AG04449 (cell line): Measurements from ENCODE around the gene ASXL1.
"Not testable (repeated sequence)": the region's sequence is repeated elsewhere in the genome, so short reads cannot be mapped to it uniquely, and the experiment has no call there.

Source experiments
- CTCF ChIA-PET: fragments of 350-600 bp; formaldehyde crosslinking; extraction: SDS; loops from one replicate; lab custom pipeline; 2021; ENCODE audit warnings: antibody characterized with exemption; lab: Yijun Ruan, JAX
- POLR2A ChIA-PET: fragments of 400-600, 350-600 bp; formaldehyde crosslinking; extraction: SDS; loops from one replicate; lab custom pipeline; 2020; ENCODE audit warnings: antibody characterized with exemption, inconsistent platforms; lab: Yijun Ruan, JAX
- DNase-seq: peaks from one replicate; pipeline ENCODE4 v3.0.0-alpha.2; 2010; ENCODE audit warnings: low read depth, low spot score
- H3K4me3 ChIP-seq: 2 replicates; pipeline ENCODE4 v1.5.1; 2011; ENCODE audit warnings: low read depth, mild to moderate bottlenecking, control low read depth, low read length
- TF ChIP-seq, protein P1 (sequence below): IDR thresholded peaks from one replicate; pipeline ENCODE4 v1.5.1; 2011; ENCODE audit warnings: mild to moderate bottlenecking, moderate library complexity, low read length, control low read depth, inconsistent platforms; ENCODE audit not compliant: insufficient read depth; ENCODE audit errors: missing control alignments

ASXL1 gene

DNA sequence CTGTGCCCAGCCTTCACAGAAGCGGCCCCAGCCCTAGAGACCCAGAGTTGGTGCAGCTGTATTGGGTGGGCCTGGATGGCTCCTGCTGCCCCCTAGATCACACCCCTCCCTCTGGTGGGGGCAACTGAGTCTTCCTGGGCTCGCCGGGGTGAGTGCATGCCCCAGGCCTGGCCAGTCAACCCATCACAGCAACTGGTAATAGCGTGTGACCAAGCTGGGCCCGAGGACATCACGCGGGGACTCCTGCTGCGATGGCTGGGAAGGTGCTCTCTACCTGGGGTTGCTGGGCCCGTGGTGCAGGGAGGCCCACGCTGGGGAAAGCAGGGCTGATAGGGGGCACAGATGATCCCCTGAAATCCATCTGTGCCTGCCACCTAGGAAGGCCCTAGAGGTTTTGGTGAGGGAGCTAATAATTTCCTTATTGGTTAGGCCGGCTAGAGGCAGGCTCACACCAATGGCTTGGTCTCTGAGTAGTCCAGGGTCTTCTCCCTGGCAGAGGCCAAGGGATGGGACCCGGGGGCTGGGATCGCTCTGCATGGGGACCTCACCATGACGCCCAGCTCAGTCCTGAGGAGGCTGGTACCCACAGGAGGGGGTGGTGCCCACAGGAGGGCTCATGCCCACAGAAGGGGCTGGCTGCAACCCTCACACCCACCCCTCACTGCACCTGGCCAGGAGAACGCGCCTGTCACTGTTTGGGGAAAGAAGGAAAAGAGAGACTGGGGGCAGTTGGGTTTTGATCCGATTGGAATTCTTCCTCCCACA, 103.9 kb downstream of the ASXL1 start:
- POLR2A ChIA-PET: no interaction called here
- no peak for DNase-seq
- H3K4me3 ChIP-seq: no peak overlapping the region
- CTCF ChIA-PET: no interaction called here
- TF ChIP-seq, protein P1, sequence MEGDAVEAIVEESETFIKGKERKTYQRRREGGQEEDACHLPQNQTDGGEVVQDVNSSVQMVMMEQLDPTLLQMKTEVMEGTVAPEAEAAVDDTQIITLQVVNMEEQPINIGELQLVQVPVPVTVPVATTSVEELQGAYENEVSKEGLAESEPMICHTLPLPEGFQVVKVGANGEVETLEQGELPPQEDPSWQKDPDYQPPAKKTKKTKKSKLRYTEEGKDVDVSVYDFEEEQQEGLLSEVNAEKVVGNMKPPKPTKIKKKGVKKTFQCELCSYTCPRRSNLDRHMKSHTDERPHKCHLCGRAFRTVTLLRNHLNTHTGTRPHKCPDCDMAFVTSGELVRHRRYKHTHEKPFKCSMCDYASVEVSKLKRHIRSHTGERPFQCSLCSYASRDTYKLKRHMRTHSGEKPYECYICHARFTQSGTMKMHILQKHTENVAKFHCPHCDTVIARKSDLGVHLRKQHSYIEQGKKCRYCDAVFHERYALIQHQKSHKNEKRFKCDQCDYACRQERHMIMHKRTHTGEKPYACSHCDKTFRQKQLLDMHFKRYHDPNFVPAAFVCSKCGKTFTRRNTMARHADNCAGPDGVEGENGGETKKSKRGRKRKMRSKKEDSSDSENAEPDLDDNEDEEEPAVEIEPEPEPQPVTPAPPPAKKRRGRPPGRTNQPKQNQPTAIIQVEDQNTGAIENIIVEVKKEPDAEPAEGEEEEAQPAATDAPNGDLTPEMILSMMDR: no peak

DNA sequence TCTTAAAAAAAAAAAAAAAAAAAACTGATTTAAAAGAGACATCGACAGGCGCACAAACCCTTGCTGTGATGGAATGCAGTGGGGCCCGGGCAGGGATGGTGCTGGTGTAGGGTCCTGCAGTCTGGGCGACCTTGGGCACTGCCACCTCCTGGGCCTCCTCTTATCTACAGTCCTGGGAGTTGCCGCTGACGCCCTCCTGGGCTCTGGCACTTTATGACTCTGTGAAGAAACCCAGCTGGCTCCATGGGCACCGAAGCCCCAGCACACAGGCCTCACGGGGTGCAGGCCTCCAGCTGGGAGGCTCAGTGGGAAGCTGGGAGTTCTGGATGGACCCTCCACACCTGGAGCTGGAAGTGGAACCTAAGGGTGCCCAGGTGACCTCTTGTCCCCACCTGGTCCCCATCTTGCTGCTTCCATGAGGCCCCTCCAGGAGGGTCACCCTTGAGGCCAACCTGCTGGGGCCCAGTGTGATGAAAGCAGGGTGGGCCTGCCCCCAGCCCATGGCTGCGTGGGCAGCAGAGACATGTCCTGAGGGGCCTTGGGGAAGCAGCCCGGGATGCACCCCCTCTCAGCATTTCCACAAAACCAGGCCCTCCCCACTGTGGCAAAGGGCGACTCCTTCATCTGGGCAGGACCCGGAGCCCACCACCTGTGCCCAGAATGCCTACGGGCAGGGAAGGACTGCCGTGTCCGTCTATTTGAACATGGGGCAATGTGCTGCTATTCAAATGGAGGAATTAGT, 104.9 kb downstream of the ASXL1 start:
- no peak for DNase-seq
- TF ChIP-seq, protein P1: no peak
- POLR2A ChIA-PET: no interaction called here
- no peak overlapping the region for H3K4me3 ChIP-seq
- CTCF ChIA-PET: no interaction called here

DNA sequence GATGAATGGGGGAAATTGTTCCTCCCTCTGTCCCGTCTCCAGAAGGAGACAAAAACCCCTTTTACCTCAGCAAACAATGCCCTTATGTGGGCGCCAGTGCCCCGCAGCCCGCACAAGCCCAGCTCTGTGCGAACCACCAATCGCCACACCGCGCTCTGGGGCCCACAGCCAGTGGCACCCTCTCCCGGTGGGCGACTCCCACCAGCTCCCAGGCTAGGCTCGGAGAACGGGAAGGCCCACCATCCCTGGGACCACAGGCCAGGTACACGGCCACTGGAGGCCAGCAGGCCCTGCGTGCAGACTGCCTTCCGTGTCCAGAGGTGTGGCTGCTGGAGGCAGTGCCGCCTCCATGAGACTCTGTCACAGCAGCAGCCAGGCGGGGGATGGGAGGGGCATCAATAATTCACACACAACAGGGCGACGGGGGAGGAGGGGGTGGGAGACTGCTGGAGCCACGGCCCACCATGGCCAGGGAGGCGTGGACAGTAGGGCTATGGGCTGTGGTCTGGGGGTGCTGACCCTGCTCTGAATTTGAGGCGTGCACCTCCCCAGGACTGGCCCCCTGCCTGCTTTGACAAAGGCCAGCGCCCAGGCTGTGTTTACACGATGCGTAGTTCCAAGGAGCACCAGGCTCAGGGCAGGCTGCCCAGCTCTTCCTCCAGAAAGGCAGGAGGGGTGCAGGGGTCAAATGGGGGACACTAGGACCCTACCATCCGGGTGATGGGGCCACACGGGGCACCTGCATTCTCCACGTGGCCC, 105.7 kb downstream of the ASXL1 start:
- POLR2A ChIA-PET: no interaction called here

DNA sequence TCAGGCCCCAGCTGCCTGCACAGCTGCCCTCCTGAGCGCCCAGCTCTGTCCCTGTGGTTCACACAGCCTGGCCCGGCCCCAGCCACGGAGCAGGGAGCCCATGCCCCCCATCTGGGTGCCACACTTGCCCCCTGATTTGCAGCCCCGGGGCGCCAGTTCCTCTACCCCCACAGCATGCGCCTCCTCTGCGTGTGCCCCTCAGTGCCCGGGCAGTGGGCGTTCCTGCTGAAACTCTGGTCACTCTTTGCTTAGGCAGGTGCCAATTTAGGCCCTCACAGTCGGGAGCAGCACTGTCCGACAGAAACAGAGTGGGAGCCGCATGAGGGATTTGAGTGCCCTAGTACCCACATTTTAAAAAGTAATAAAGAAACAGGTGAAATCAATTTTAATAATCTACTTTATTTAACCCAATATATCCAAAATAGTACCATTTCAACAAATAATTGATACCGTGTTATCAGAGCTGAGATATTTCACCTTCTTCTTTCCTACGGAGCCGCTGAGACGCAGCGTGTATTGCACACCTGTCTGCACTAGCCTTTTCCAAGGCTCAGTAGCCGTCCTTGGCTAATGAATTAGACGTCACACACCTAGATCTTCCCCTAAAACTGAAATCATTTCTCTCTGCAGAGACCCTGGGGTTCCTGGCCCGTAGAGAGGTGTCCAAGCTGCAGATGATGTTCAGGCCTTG, 106.4 kb downstream of the ASXL1 start:
- DNase-seq: no peak
- TF ChIP-seq, protein P1: no peak
- CTCF ChIA-PET: interaction anchor here (0.8 kb wide), 1 partner anchor 8 kb away, joined by 4 read pairs; no protein-coding TSS in a partner anchor
- no peak overlapping the region for H3K4me3 ChIP-seq
- POLR2A ChIA-PET: no interaction called here

More for the DNA sequence above, 105.7 kb downstream of the ASXL1 start:
- CTCF ChIA-PET: interaction anchor here (0.8 kb wide), 1 partner anchor 8 kb away, joined by 4 read pairs; no protein-coding TSS in a partner anchor
- H3K4me3 ChIP-seq: no peak overlapping the region
- DNase-seq: no peak
- TF ChIP-seq, protein P1: no peak

DNA sequence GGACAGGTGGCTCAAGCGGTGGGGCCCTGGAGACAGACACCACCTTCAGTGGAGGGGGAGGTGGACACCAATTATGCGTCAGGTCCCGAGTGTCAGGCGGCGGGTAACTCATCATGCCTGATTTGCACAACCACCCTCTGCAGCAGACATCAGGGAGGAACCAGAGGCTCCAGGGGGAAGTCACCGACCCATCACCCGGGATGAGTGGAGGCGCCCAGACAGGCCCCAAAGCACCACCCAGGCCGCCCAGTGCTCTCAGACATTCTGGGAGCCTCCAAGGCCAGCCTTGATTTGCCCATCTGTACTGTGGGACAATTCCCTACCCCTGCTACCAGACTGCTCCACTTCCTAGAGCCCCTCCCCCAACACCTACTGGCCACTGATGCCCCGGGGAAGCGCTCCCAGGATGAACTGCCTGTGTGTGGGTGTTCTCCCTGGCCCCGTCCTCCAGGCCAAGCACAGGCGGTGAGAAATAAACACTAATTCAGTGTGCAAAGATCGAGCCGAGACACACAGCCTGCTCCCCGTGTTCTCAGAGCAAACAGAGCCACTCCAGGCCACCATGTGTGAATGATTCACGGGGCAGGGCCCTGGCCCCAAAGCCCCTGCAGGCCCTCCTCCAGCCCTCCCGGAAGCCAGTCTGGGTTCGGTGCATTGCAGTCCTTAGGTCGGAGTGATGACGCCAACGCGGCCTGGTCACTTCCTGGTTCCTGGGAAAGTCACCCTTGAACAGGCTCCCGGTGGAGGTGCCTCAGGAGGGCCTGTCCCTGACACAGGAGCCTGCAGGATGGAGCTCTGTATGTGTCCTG, 107.2 kb downstream of the ASXL1 start:
- DNase-seq: no peak
- ChIA-PET CTCF (interaction anchor here (0.8 kb wide), 1 partner anchor 9 kb away, joined by 4 read pairs; no protein-coding TSS in a partner anchor), POLR2A (interaction anchor here (0.6 kb wide), 1 partner anchor 10 kb away, joined by 4 read pairs; no protein-coding TSS in a partner anchor)

DNA sequence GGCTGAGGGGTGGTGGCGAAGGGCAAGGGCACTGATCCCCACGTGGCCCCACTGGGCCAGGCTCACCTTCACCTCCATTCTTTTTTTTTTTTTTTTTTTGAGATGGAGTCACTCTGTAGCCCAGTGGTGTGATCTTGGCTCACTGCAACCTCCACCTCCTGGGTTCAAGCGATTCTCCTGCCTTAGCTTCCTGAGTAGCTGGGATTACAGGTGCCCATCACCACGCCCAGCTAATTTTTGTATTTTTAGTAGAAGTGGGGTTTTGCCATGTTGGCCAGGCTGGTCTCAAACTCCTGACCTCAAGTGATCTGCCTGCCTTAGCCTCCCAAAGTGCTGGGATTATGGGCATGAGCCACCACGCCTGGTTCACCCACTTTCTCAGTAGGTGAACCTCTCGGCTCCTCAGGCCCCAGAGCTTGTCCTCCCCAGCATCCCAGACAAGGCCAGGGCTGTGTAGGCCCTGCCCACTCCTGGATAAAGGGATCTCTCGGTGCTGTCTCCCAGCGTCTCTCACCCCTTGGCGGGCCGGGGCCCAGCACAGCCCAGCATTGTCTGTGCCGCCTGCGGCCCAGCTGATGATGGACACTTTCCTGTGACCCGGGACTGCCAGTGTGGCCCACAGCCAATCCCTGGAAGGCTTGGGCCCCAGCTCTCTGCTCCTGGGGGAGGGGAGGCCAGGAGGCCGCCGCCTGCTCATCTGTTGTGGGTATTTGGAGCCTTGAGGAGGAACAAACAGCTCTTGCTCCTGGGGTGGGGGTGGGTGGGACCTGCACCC, 108.0 kb downstream of the ASXL1 start:
- DNase-seq, CTCF ChIA-PET, H3K4me3 ChIP-seq: not testable (repeated sequence)
- POLR2A ChIA-PET: interaction anchor here (0.6 kb wide), 1 partner anchor 9 kb away, joined by 4 read pairs; no protein-coding TSS in a partner anchor

More for the DNA sequence above, 107.2 kb downstream of the ASXL1 start:
- TF ChIP-seq, protein P1: no peak
- no peak overlapping the region for H3K4me3 ChIP-seq
